PC-3 (cell line): ENCODE results near the gene FBXO5.

Experiments
- EZH2 ChIP-seq: fragments of 300-600 bp; sonication (generic); IDR thresholded peaks from one replicate; pipeline ENCODE4 v1.6.1; 2017; ENCODE audit warnings: antibody characterized with exemption, mild to moderate bottlenecking, low read length; ENCODE audit not compliant: unreplicated experiment
- TF ChIP-seq, protein P1 (sequence below): fragments of 300-600 bp; sonication (generic); conservative IDR thresholded peaks from 2 replicates; pipeline ENCODE4 v1.5.1; 2017; ENCODE audit warnings: antibody characterized with exemption, low read depth, mild to moderate bottlenecking, low read length

GRCh38 chr6:153028286-153028685 lies 45.4 kb upstream of the FBXO5 start:
- TF ChIP-seq, protein P1, sequence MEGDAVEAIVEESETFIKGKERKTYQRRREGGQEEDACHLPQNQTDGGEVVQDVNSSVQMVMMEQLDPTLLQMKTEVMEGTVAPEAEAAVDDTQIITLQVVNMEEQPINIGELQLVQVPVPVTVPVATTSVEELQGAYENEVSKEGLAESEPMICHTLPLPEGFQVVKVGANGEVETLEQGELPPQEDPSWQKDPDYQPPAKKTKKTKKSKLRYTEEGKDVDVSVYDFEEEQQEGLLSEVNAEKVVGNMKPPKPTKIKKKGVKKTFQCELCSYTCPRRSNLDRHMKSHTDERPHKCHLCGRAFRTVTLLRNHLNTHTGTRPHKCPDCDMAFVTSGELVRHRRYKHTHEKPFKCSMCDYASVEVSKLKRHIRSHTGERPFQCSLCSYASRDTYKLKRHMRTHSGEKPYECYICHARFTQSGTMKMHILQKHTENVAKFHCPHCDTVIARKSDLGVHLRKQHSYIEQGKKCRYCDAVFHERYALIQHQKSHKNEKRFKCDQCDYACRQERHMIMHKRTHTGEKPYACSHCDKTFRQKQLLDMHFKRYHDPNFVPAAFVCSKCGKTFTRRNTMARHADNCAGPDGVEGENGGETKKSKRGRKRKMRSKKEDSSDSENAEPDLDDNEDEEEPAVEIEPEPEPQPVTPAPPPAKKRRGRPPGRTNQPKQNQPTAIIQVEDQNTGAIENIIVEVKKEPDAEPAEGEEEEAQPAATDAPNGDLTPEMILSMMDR, result no peak
- no peak for TF ChIP-seq EZH2
